Measurements from ENCODE around the gene ECM1. TPM values are rescaled to one million over a fixed set of nuclear protein-coding genes. Genes with fewer than 3 reads are reported as not detected.

The ECM1 gene
- total RNA-seq, 1 experiment from 2014 or later, result 1.7 TPM

GRCh38 chr1:150555971-150556865 is 48.3 kb downstream of the ECM1 start:
- POLR2A ChIA-PET, result interaction anchor here (27.7 kb wide), 1 partner anchor 15 kb away, joined by 1801 read pairs; the partner anchor contains the start of gene MCL1
- no peak for TF ChIP-seq CTCF (IDR thresholded peaks at IDR 0.05; ENCODE audit: unreplicated experiment)
- Mint-ChIP-seq H3K4me3 (ENCODE audit: unreplicated experiment) (no peak overlapping the region), H3K27me3 (ENCODE audit: insufficient read depth, unreplicated experiment) (no peaks in the 10 kb centered on the region), H3K36me3 (ENCODE audit: insufficient read depth, unreplicated experiment) (peaks cover 67% of the 10 kb centered on the region), H3K9me3 (ENCODE audit: unreplicated experiment) (no peaks in the 10 kb centered on the region), H3K27ac (ENCODE audit: low read depth, unreplicated experiment) (no peak overlapping the region), H3K4me1 (ENCODE audit: insufficient read depth, unreplicated experiment) (peaks cover 32% of the 10 kb centered on the region)
- intact Hi-C loops (cut with micrococcal nuclease), result no loop called here
- CTCF ChIA-PET, result interaction anchor here (0.5 to 1.0 kb wide), 7 partner anchors 60 to 424 kb away, joined by 3 read pairs; no protein-coding TSS in a partner anchor
- no TSS peak for BruUV-seq (replicated peaks)
- DNase-seq (ENCODE audit: unreplicated experiment), result no peak

GRCh38 chr1:150557065-150557600 is 49.2 kb downstream of the ECM1 start:
- no peak for DNase-seq (ENCODE audit: unreplicated experiment)
- Mint-ChIP-seq H3K36me3 (ENCODE audit: insufficient read depth, unreplicated experiment) (peaks cover 74% of the 10 kb centered on the region), H3K9me3 (ENCODE audit: unreplicated experiment) (no peaks in the 10 kb centered on the region), H3K4me3 (ENCODE audit: unreplicated experiment) (no peak overlapping the region), H3K27me3 (ENCODE audit: insufficient read depth, unreplicated experiment) (no peaks in the 10 kb centered on the region), H3K4me1 (ENCODE audit: insufficient read depth, unreplicated experiment) (peaks cover 36% of the 10 kb centered on the region), H3K27ac (ENCODE audit: low read depth, unreplicated experiment) (no peak overlapping the region)
- intact Hi-C loops (cut with micrococcal nuclease), result no loop called here
- no TSS peak for BruUV-seq (replicated peaks)
- ChIA-PET POLR2A (interaction anchor here (27.7 kb wide), 1 partner anchor 14 kb away, joined by 1801 read pairs; the partner anchor contains the start of gene MCL1), CTCF (interaction anchor here (0.7 to 9.8 kb wide), 4 partner anchors 61 to 282 kb away, joined by 3 to 203 read pairs (median 3); no protein-coding TSS in a partner anchor)
- no peak for TF ChIP-seq CTCF (IDR thresholded peaks at IDR 0.05; ENCODE audit: unreplicated experiment)

- TF ChIP-seq CTCF (IDR thresholded peaks at IDR 0.05; ENCODE audit: unreplicated experiment), result no peak
- Mint-ChIP-seq H3K27me3 (ENCODE audit: insufficient read depth, unreplicated experiment) (no peaks in the 10 kb centered on the region), H3K9me3 (ENCODE audit: unreplicated experiment) (no peaks in the 10 kb centered on the region), H3K4me3 (ENCODE audit: unreplicated experiment) (no peak overlapping the region), H3K36me3 (ENCODE audit: insufficient read depth, unreplicated experiment) (peaks cover 68% of the 10 kb centered on the region), H3K27ac (ENCODE audit: low read depth, unreplicated experiment) (no peak overlapping the region), H3K4me1 (ENCODE audit: insufficient read depth, unreplicated experiment) (peaks cover 36% of the 10 kb centered on the region)
- no peak for DNase-seq (ENCODE audit: unreplicated experiment)
- no TSS peak for BruUV-seq (replicated peaks)
- POLR2A ChIA-PET, result interaction anchor here (1.0 to 27.7 kb wide), 3 partner anchors 1 to 70 kb away, joined by 4 to 1801 read pairs (median 1801); partner anchors contain the start of genes ADAMTSL4 and MCL1
- CTCF ChIA-PET, result interaction anchor here (0.7 to 9.8 kb wide), 6 partner anchors 20 to 423 kb away, joined by 3 to 203 read pairs (median 4); no protein-coding TSS in a partner anchor
- intact Hi-C loops (cut with micrococcal nuclease), result no loop called here
Observed at GRCh38 chr1:150557813-150558212, 49.9 kb downstream of the ECM1 start.

- BruUV-seq (replicated peaks), result no TSS peak
- intact Hi-C loops (cut with micrococcal nuclease), result no loop called here
Observed at GRCh38 chr1:150558303-150558704, 50.4 kb downstream of the ECM1 start.

More at GRCh38 chr1:150558303-150558704, 50.4 kb downstream of the ECM1 start:
- ChIA-PET CTCF (interaction anchor here (0.5 to 9.8 kb wide), 15 partner anchors 8 to 422 kb away, joined by 3 to 245 read pairs (median 4); partner anchors contain the start of genes ADAMTSL4 and MCL1), POLR2A (interaction anchor here (0.6 to 27.7 kb wide), 4 partner anchors 0 to 277 kb away, joined by 3 to 1801 read pairs (median 902); partner anchors contain the start of genes ADAMTSL4 and MCL1)
- H3K9me3 Mint-ChIP-seq (ENCODE audit: unreplicated experiment), result no peaks in the 10 kb centered on the region
- H3K27ac Mint-ChIP-seq (ENCODE audit: low read depth, unreplicated experiment), result no peak overlapping the region
- no peak for TF ChIP-seq CTCF (IDR thresholded peaks at IDR 0.05; ENCODE audit: unreplicated experiment)
- H3K4me1 Mint-ChIP-seq (ENCODE audit: insufficient read depth, unreplicated experiment), result peaks cover 36% of the 10 kb centered on the region
- no peak overlapping the region for H3K4me3 Mint-ChIP-seq (ENCODE audit: unreplicated experiment)
- no peaks in the 10 kb centered on the region for H3K27me3 Mint-ChIP-seq (ENCODE audit: insufficient read depth, unreplicated experiment)
- H3K36me3 Mint-ChIP-seq (ENCODE audit: insufficient read depth, unreplicated experiment), result peaks cover 65% of the 10 kb centered on the region
- no peak for DNase-seq (ENCODE audit: unreplicated experiment)

All from MCF 10A (cell line).